ENCODE measurements around the gene PPP3CA.

PPP3CA gene

DNA sequence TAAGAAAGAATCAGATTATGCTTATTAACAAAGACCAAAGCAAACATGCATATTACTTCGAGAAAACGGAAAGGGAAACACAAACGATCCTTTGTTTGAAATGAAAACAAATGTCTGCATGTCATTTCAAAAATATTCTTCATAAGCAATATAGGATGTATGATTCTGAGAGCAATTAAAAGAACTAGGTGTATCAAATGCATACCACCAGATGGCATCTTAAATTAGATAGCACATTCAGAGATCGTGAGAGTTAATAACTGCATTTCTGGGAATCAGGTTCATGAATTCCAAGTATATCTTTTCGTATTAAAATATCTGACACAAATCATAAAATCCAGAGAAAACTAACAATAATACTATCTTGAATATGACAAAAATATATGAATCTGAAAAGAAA is 159.5 kb downstream of the PPP3CA start:
- Histone ChIP-seq H3K36me3 (ENCODE audit: insufficient read depth, low read length) (peaks cover 13% of the 10 kb centered on the region), H3K9ac (ENCODE audit: low read length) (no peak overlapping the region), H3K79me2 (ENCODE audit: insufficient read depth, low read length) (no peaks in the 10 kb centered on the region), H3K9me3 (ENCODE audit: low read length) (no peaks in the 10 kb centered on the region), H2AFZ (ENCODE audit: low read length) (no peak overlapping the region), H3K9me2 (ENCODE audit: low read depth, low read length) (no peaks in the 10 kb centered on the region), H3K4me3 (ENCODE audit: low read depth, low read length, poor library complexity, severe bottlenecking) (no peak overlapping the region), H3K4me2 (ENCODE audit: low read length) (no peak overlapping the region), H3K27ac (ENCODE audit: low read depth, low read length, poor library complexity, severe bottlenecking) (no peak overlapping the region), H3K4me1 (ENCODE audit: insufficient read depth, low read length, severe bottlenecking) (peaks cover 21% of the 10 kb centered on the region), H4K20me1 (ENCODE audit: insufficient read depth, low read length) (no peaks in the 10 kb centered on the region), H3F3A (ENCODE audit: insufficient read depth, low read length) (no peaks in the 10 kb centered on the region), H3K27me3 (ENCODE audit: insufficient read depth, low read length) (no peaks in the 10 kb centered on the region)
- TF ChIP-seq CTCF (IDR thresholded peaks at IDR 0.05; ENCODE audit: low read length) (peak; percentile 55; the same call in 1 of the 2 replicates), EZH2 (IDR thresholded peaks at IDR 0.05; ENCODE audit: borderline replicate concordance, low read length) (no peak)

DNA sequence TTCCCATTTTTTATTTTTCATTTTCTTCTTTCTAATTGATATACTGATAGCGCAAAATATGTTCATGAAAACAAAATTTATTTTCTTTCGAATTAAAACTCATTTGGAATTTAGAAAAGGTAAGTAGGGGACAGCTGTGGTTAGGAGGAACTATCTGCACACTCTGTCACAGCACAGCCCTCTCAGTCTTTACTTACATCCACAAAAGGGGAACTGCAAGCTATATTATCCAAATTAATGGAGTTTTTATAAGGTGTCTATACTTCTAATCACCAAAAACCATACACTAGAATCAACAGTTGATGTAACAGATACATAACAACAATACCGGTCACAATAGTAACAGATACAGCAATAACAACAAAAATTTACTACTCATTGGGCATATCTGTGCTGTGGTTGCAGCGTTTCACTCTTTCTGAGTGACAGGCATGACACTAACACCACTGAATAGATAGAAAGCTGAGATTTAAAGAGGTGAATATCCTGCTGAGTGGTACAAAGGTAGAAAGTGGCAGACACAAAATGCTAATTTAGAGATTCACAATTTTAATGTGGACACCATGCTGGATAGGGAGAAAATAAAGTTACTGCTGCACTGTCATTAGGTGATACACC is 160.7 kb downstream of the PPP3CA start:
- Histone ChIP-seq H3K9ac (ENCODE audit: low read length) (no peak overlapping the region), H3K79me2 (ENCODE audit: insufficient read depth, low read length) (0 out of 2 replicates have a peak, but pooled peaks cover 2% of the 10 kb centered on the region), H3K36me3 (ENCODE audit: insufficient read depth, low read length) (peaks cover 18% of the 10 kb centered on the region), H3K9me2 (ENCODE audit: low read depth, low read length) (no peaks in the 10 kb centered on the region), H3K4me2 (ENCODE audit: low read length) (no peak overlapping the region), H3F3A (ENCODE audit: insufficient read depth, low read length) (no peaks in the 10 kb centered on the region), H2AFZ (ENCODE audit: low read length) (no peak overlapping the region), H3K27ac (ENCODE audit: low read depth, low read length, poor library complexity, severe bottlenecking) (no peak overlapping the region), H3K27me3 (ENCODE audit: insufficient read depth, low read length) (no peaks in the 10 kb centered on the region), H3K4me3 (ENCODE audit: low read depth, low read length, poor library complexity, severe bottlenecking) (no peak overlapping the region), H3K4me1 (ENCODE audit: insufficient read depth, low read length, severe bottlenecking) (peaks cover 21% of the 10 kb centered on the region), H4K20me1 (ENCODE audit: insufficient read depth, low read length) (no peaks in the 10 kb centered on the region), H3K9me3 (ENCODE audit: low read length) (no peaks in the 10 kb centered on the region)
- TF ChIP-seq EZH2 (IDR thresholded peaks at IDR 0.05; ENCODE audit: borderline replicate concordance, low read length) (no peak), CTCF (IDR thresholded peaks at IDR 0.05; ENCODE audit: low read length) (no peak)

DNA sequence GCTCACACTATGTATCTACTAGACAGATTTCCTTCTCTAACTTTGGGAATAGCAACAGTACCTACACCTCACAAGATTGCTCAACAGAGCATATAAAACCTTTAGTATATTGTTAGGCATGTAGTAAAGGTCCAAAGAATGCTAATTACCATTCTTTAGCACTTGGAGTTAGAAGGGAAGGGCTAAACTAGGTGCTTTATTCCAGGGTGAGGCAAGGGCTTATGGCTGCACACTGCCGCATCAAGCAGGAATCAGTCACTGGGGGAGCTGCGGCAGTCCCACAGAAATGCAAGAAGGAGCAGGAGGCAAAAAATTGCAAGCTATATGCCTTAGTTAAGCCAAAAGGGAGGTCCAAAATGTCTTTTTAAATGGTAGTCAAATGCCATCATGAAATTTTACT is 162.7 kb downstream of the PPP3CA start:
- H3K4me1 ChIP-seq (ENCODE audit: insufficient read depth, low read length, severe bottlenecking) = peaks cover 21% of the 10 kb centered on the region
- no peak for TF ChIP-seq CTCF (IDR thresholded peaks at IDR 0.05; ENCODE audit: low read length)
- no peak for TF ChIP-seq EZH2 (IDR thresholded peaks at IDR 0.05; ENCODE audit: borderline replicate concordance, low read length)
- H2AFZ ChIP-seq (ENCODE audit: low read length) = no peak overlapping the region
- H3K9me2 ChIP-seq (ENCODE audit: low read depth, low read length) = no peaks in the 10 kb centered on the region
- H3K9me3 ChIP-seq (ENCODE audit: low read length) = no peaks in the 10 kb centered on the region
- H3F3A ChIP-seq (ENCODE audit: insufficient read depth, low read length) = no peaks in the 10 kb centered on the region
- H3K4me3 ChIP-seq (ENCODE audit: low read depth, low read length, poor library complexity, severe bottlenecking) = no peak overlapping the region
- 0 out of 2 replicates have a peak, but pooled peaks cover 4% of the 10 kb centered on the region for H3K79me2 ChIP-seq (ENCODE audit: insufficient read depth, low read length)
- no peak overlapping the region for H3K9ac ChIP-seq (ENCODE audit: low read length)
- H4K20me1 ChIP-seq (ENCODE audit: insufficient read depth, low read length) = no peaks in the 10 kb centered on the region
- H3K36me3 ChIP-seq (ENCODE audit: insufficient read depth, low read length) = peaks cover 18% of the 10 kb centered on the region
- no peaks in the 10 kb centered on the region for H3K27me3 ChIP-seq (ENCODE audit: insufficient read depth, low read length)
- H3K27ac ChIP-seq (ENCODE audit: low read depth, low read length, poor library complexity, severe bottlenecking) = no peak overlapping the region
- no peak overlapping the region for H3K4me2 ChIP-seq (ENCODE audit: low read length)
